ENCODE measurements around the gene PLPPR1. TPM values are rescaled to one million over a fixed set of nuclear protein-coding genes. Genes with fewer than 3 reads are reported as not detected.
"Not testable (repeated sequence)": the region's sequence is repeated elsewhere in the genome, so short reads cannot be mapped to it uniquely, and the experiment has no call there.

Gene PLPPR1
- polyA plus RNA-seq, 4 donors, result 0.16 to 1.6 TPM; not detected in 2

DNA sequence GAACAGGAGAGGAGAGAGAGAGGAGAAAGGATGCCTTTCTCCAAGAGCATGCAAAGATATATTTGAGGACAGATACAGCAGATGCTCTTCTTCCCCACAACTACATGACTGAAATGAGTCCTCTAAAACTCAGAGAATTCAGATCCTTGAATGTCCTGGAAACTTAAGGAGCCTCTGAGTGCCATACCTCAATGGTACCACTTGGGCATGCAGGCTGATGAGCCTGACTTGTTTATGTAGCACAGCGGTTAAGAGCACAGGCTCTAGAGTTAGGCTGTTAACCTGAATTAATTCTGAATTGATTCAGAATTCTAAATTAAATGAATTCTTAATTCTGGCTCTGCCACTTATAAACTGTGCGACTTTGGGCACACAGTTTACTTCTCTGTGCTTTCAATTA is 5.7 kb downstream of the PLPPR1 start:
- no peaks in the 10 kb centered on the region for H3K4me1 ChIP-seq (ENCODE audit: control insufficient read depth in 3 of 3, insufficient read depth in 2 of 3, low read depth in 1 of 3, low read length in 2 of 3)
- WGBS, 3 donors, result 45 to 85% (median 57%) methylated on average over 2 of the region's 2 CpGs

DNA sequence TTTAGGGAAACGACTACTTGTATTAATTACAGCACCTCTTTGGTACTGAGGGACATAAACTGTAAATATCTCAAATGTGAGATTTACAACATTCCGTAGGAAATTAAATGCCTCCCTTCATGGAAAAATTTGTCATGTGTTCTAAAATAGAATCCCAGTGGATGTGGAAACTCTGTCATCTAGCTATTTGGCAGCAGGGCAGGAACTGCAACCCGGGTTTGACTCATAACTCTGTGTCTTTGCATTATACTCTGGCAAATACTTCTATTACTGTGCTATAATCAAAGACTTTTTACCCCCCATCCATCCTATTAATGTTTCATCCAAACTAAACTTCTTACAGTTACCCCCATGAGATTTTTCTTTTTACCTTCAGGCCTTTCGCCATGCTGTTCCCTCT is 6.6 kb downstream of the PLPPR1 start:
- no peaks in the 10 kb centered on the region for H3K36me3 ChIP-seq (ENCODE audit: control insufficient read depth in 3 of 3, insufficient read depth in 2 of 3, low read depth in 1 of 3, low read length in 3 of 3)
- WGBS, 3 donors, result 69 to 73% (median 71%) methylated on average over 4 of the region's 4 CpGs
- FAIRE-seq (no peak), DNase-seq (no peak)
- no peak overlapping the region for H3K4me3 ChIP-seq (ENCODE audit: low read depth in 1 of 3, low read length in 3 of 3)
- peaks cover 0 to 17% (median 0%) of the 10 kb centered on the region in 3 donors for H3K27me3 ChIP-seq (ENCODE audit: control insufficient read depth in 3 of 3, insufficient read depth in 3 of 3, low read length in 3 of 3)
- H3K9me3 ChIP-seq (ENCODE audit: control insufficient read depth in 2 of 2, insufficient read depth in 1 of 2, low read depth in 1 of 2, low read length in 1 of 2), result no peaks in the 10 kb centered on the region
- no peaks in the 10 kb centered on the region for H3K4me1 ChIP-seq (ENCODE audit: control insufficient read depth in 3 of 3, insufficient read depth in 2 of 3, low read depth in 1 of 3, low read length in 2 of 3)
- no peak overlapping the region for H3K27ac ChIP-seq (ENCODE audit: low read depth in 1 of 3, low read length in 2 of 3)

More for the DNA sequence above, 5.7 kb downstream of the PLPPR1 start:
- DNase-seq (no peak), FAIRE-seq (no peak)
- no peaks in the 10 kb centered on the region for H3K36me3 ChIP-seq (ENCODE audit: control insufficient read depth in 3 of 3, insufficient read depth in 2 of 3, low read depth in 1 of 3, low read length in 3 of 3)
- H3K9me3 ChIP-seq (ENCODE audit: control insufficient read depth in 2 of 2, insufficient read depth in 1 of 2, low read depth in 1 of 2, low read length in 1 of 2), result no peaks in the 10 kb centered on the region
- H3K4me3 ChIP-seq (ENCODE audit: low read depth in 1 of 3, low read length in 3 of 3), result no peak overlapping the region
- H3K27me3 ChIP-seq (ENCODE audit: control insufficient read depth in 3 of 3, insufficient read depth in 3 of 3, low read length in 3 of 3), result peaks cover 0 to 26% (median 8%) of the 10 kb centered on the region in 3 donors
- no peak overlapping the region for H3K27ac ChIP-seq (ENCODE audit: low read depth in 1 of 3, low read length in 2 of 3)

DNA sequence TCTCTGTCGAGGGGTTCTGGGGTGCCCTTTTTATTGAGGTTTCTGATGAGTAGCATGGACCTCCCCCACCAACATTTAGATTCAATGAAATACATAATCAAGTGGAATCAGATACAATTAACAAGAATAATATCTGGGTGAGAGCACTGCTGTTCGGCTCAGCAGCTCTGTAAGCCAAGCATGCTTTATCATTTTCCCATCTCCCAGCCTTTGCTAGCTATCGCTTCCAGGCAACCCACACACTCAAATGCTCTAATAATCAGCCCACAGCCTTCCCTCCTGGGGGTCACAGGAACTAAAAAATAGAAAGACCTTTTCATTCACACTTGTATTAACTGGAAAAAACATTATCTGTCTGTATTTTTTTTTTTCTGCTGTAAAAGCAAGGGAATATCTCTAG is 8.9 kb downstream of the PLPPR1 start:
- Histone ChIP-seq H3K27me3 (ENCODE audit: control insufficient read depth in 3 of 3, insufficient read depth in 3 of 3, low read length in 3 of 3) (no peaks in the 10 kb centered on the region), H3K9me3 (ENCODE audit: control insufficient read depth in 2 of 2, insufficient read depth in 1 of 2, low read depth in 1 of 2, low read length in 1 of 2) (no peaks in the 10 kb centered on the region), H3K36me3 (ENCODE audit: control insufficient read depth in 3 of 3, insufficient read depth in 2 of 3, low read depth in 1 of 3, low read length in 3 of 3) (no peaks in the 10 kb centered on the region), H3K4me1 (ENCODE audit: control insufficient read depth in 3 of 3, insufficient read depth in 2 of 3, low read depth in 1 of 3, low read length in 2 of 3) (no peaks in the 10 kb centered on the region), H3K4me3 (ENCODE audit: low read depth in 1 of 3, low read length in 3 of 3) (no peak overlapping the region), H3K27ac (ENCODE audit: low read depth in 1 of 3, low read length in 2 of 3) (no peak overlapping the region)
- no peak for FAIRE-seq
- WGBS, 3 donors, result 63 to 68% (median 67%) methylated on average over 3 of the region's 3 CpGs
- no peak for DNase-seq

DNA sequence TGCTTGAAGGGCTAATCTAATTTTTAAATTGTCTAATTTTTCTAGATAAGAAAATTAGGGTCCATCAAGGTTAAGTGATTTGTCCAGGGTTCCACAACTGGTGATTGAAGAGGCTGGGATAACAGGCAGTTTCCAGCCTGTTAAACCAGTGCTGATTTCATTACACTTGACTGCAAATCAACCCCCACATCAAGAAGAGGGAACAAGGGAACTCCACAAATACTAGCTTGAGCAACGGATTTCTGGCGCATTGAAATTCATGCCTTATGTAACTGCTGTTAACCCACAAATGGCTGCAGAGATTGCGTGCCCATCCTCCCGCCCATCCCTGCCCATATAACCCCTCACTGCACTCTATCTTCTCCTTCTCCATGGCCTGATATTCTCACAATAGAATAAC is 10.0 kb downstream of the PLPPR1 start:
- H3K27ac ChIP-seq (ENCODE audit: low read depth in 1 of 3, low read length in 2 of 3), result no peak overlapping the region
- WGBS, 3 donors, result 78 to 88% (median 80%) methylated on average over 4 of the region's 4 CpGs
- H3K27me3 ChIP-seq (ENCODE audit: control insufficient read depth in 3 of 3, insufficient read depth in 3 of 3, low read length in 3 of 3), result no peaks in the 10 kb centered on the region
- no peak for FAIRE-seq
- H3K36me3 ChIP-seq (ENCODE audit: control insufficient read depth in 3 of 3, insufficient read depth in 2 of 3, low read depth in 1 of 3, low read length in 3 of 3), result no peaks in the 10 kb centered on the region
- no peak for DNase-seq
- H3K4me1 ChIP-seq (ENCODE audit: control insufficient read depth in 3 of 3, insufficient read depth in 2 of 3, low read depth in 1 of 3, low read length in 2 of 3), result no peaks in the 10 kb centered on the region
- H3K4me3 ChIP-seq (ENCODE audit: low read depth in 1 of 3, low read length in 3 of 3), result no peak overlapping the region
- H3K9me3 ChIP-seq (ENCODE audit: control insufficient read depth in 2 of 2, insufficient read depth in 1 of 2, low read depth in 1 of 2, low read length in 1 of 2), result no peaks in the 10 kb centered on the region

- 76 to 77% (median 76%) methylated on average over 7 of the region's 7 CpGs for WGBS, 3 donors
- not testable (repeated sequence) for H3K27me3 ChIP-seq (ENCODE audit: control insufficient read depth in 3 of 3, insufficient read depth in 3 of 3, low read length in 3 of 3); DNase-seq; H3K9me3 ChIP-seq (ENCODE audit: control insufficient read depth in 2 of 2, insufficient read depth in 1 of 2, low read depth in 1 of 2, low read length in 1 of 2); FAIRE-seq; H3K4me1 ChIP-seq (ENCODE audit: control insufficient read depth in 3 of 3, insufficient read depth in 2 of 3, low read depth in 1 of 3, low read length in 2 of 3); H3K4me3 ChIP-seq (ENCODE audit: low read depth in 1 of 3, low read length in 3 of 3); H3K36me3 ChIP-seq (ENCODE audit: control insufficient read depth in 3 of 3, insufficient read depth in 2 of 3, low read depth in 1 of 3, low read length in 3 of 3); H3K27ac ChIP-seq (ENCODE audit: low read depth in 1 of 3, low read length in 2 of 3)
Measured at GRCh38 chr9:101039581-101039980, 11.1 kb downstream of the PLPPR1 start.

DNA sequence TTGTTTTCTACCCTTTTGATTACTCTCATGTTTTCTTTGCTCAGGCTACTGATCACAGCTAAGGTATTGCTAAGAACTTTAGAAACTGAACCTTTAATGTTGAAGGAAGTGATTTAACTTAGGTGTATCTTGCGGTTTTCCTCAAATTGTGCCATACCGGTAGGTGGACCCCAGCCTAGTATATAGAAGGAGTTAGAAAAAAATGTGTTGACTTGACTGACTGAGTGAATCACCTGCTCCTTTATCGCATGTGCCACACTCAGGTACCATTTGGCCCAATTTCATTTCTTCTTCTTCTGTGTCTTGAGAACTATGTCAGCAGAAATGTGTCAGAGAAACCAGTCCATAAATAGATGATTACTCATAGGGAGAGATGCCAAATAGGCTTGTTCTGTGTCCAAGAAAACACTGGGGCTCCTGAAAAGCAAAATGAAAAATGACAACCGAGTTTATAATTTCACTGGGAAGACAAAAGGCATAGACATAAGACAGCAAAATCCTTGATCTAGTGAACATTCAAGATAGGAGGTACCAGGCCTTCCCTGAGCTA is 19.4 kb downstream of the PLPPR1 start:
- no peaks in the 10 kb centered on the region for H3K4me1 ChIP-seq (ENCODE audit: control insufficient read depth in 3 of 3, insufficient read depth in 2 of 3, low read depth in 1 of 3, low read length in 2 of 3)
- no peak overlapping the region for H3K4me3 ChIP-seq (ENCODE audit: low read depth in 1 of 3, low read length in 3 of 3)
- WGBS, 3 donors, result 84 to 90% (median 87%) methylated on average over 4 of the region's 4 CpGs
- no peak overlapping the region for H3K27ac ChIP-seq (ENCODE audit: low read depth in 1 of 3, low read length in 2 of 3)
- no peak for FAIRE-seq
- no peaks in the 10 kb centered on the region for H3K36me3 ChIP-seq (ENCODE audit: control insufficient read depth in 3 of 3, insufficient read depth in 2 of 3, low read depth in 1 of 3, low read length in 3 of 3)
- no peaks in the 10 kb centered on the region for H3K27me3 ChIP-seq (ENCODE audit: control insufficient read depth in 3 of 3, insufficient read depth in 3 of 3, low read length in 3 of 3)
- no peaks in the 10 kb centered on the region for H3K9me3 ChIP-seq (ENCODE audit: control insufficient read depth in 2 of 2, insufficient read depth in 1 of 2, low read depth in 1 of 2, low read length in 1 of 2)
- DNase-seq, result no peak

- DNase-seq (no peak), FAIRE-seq (no peak)
- Histone ChIP-seq H3K4me1 (ENCODE audit: control insufficient read depth in 3 of 3, insufficient read depth in 2 of 3, low read depth in 1 of 3, low read length in 2 of 3) (no peaks in the 10 kb centered on the region), H3K27me3 (ENCODE audit: control insufficient read depth in 3 of 3, insufficient read depth in 3 of 3, low read length in 3 of 3) (no peaks in the 10 kb centered on the region), H3K9me3 (ENCODE audit: control insufficient read depth in 2 of 2, insufficient read depth in 1 of 2, low read depth in 1 of 2, low read length in 1 of 2) (no peaks in the 10 kb centered on the region), H3K4me3 (ENCODE audit: low read depth in 1 of 3, low read length in 3 of 3) (no peak overlapping the region), H3K27ac (ENCODE audit: low read depth in 1 of 3, low read length in 2 of 3) (no peak overlapping the region), H3K36me3 (ENCODE audit: control insufficient read depth in 3 of 3, insufficient read depth in 2 of 3, low read depth in 1 of 3, low read length in 3 of 3) (no peaks in the 10 kb centered on the region)
- 82 to 88% (median 84%) methylated on average over 3 of the region's 3 CpGs for WGBS, 3 donors
Measured at GRCh38 chr9:101050650-101051049, 22.1 kb downstream of the PLPPR1 start.

GRCh38 chr9:101054657-101055056 is 26.1 kb downstream of the PLPPR1 start:
- Histone ChIP-seq H3K36me3 (ENCODE audit: control insufficient read depth in 3 of 3, insufficient read depth in 2 of 3, low read depth in 1 of 3, low read length in 3 of 3) (no peaks in the 10 kb centered on the region), H3K4me3 (ENCODE audit: low read depth in 1 of 3, low read length in 3 of 3) (no peak overlapping the region), H3K4me1 (ENCODE audit: control insufficient read depth in 3 of 3, insufficient read depth in 2 of 3, low read depth in 1 of 3, low read length in 2 of 3) (no peaks in the 10 kb centered on the region), H3K27me3 (ENCODE audit: control insufficient read depth in 3 of 3, insufficient read depth in 3 of 3, low read length in 3 of 3) (no peaks in the 10 kb centered on the region), H3K9me3 (ENCODE audit: control insufficient read depth in 2 of 2, insufficient read depth in 1 of 2, low read depth in 1 of 2, low read length in 1 of 2) (no peaks in the 10 kb centered on the region), H3K27ac (ENCODE audit: low read depth in 1 of 3, low read length in 2 of 3) (no peak overlapping the region)
- WGBS, 3 donors, result 52 to 71% (median 64%) methylated on average over 8 of the region's 8 CpGs
- DNase-seq (no peak), FAIRE-seq (no peak)

DNA sequence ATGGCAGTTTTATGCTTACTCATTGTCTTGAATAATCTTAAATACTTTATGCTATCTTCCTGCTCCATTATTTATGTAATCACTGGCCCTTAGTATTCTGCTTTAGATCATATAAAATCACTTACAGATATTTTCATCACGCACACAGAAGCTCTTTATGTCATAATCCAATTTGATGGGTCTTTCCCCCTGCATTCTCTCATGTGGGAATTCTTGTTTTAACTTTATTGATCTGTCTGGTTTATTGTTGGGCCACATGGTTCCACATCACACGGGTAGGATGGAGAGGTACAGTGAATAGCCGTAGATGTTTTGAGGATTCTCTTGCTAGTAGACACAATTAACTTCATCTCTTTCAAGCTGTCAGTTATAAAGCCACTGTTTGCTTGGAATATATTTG is 27.0 kb downstream of the PLPPR1 start:
- FAIRE-seq (no peak), DNase-seq (no peak)
- Histone ChIP-seq H3K4me1 (ENCODE audit: control insufficient read depth in 3 of 3, insufficient read depth in 2 of 3, low read depth in 1 of 3, low read length in 2 of 3) (no peaks in the 10 kb centered on the region), H3K27ac (ENCODE audit: low read depth in 1 of 3, low read length in 2 of 3) (no peak overlapping the region), H3K36me3 (ENCODE audit: control insufficient read depth in 3 of 3, insufficient read depth in 2 of 3, low read depth in 1 of 3, low read length in 3 of 3) (no peaks in the 10 kb centered on the region), H3K9me3 (ENCODE audit: control insufficient read depth in 2 of 2, insufficient read depth in 1 of 2, low read depth in 1 of 2, low read length in 1 of 2) (no peaks in the 10 kb centered on the region), H3K4me3 (ENCODE audit: low read depth in 1 of 3, low read length in 3 of 3) (no peak overlapping the region), H3K27me3 (ENCODE audit: control insufficient read depth in 3 of 3, insufficient read depth in 3 of 3, low read length in 3 of 3) (no peaks in the 10 kb centered on the region)
- 72 to 84% (median 77%) methylated on average over 3 of the region's 3 CpGs for WGBS, 3 donors

All from small intestine (tissue), 7 donors.